ENCODE measurements around the gene IVNS1ABP.

Gene IVNS1ABP

GRCh38 chr1:185309566-185309965 is 7.5 kb downstream of the IVNS1ABP start:
- in situ Hi-C loops (cut with HindIII; ENCODE audit: low pct_ligation_motif_present, low pct_unique_long_range_greater_than_20kb, low sequenced_read_pairs) = no loop called here
- DNase-seq = no peak

GRCh38 chr1:185308126-185308525 is 8.9 kb downstream of the IVNS1ABP start:
- in situ Hi-C loops (cut with HindIII; ENCODE audit: low pct_ligation_motif_present, low pct_unique_long_range_greater_than_20kb, low sequenced_read_pairs) = no loop called here
- no peak for DNase-seq

GRCh38 chr1:185305419-185305818 is 11.6 kb downstream of the IVNS1ABP start:
- in situ Hi-C loops (cut with HindIII; ENCODE audit: low pct_ligation_motif_present, low pct_unique_long_range_greater_than_20kb, low sequenced_read_pairs) = no loop called here
- no peak for DNase-seq

GRCh38 chr1:185300152-185300551 is 16.9 kb downstream of the IVNS1ABP start:
- in situ Hi-C loops (cut with HindIII; ENCODE audit: low pct_ligation_motif_present, low pct_unique_long_range_greater_than_20kb, low sequenced_read_pairs) = no loop called here
- no peak for DNase-seq

- in situ Hi-C loops (cut with HindIII; ENCODE audit: low pct_ligation_motif_present, low pct_unique_long_range_greater_than_20kb, low sequenced_read_pairs) = no loop called here
Measured at GRCh38 chr1:185297982-185298381, 19.1 kb downstream of the IVNS1ABP start.

GRCh38 chr1:185295091-185295490 is 22.0 kb downstream of the IVNS1ABP start:
- DNase-seq = no peak
- in situ Hi-C loops (cut with HindIII; ENCODE audit: low pct_ligation_motif_present, low pct_unique_long_range_greater_than_20kb, low sequenced_read_pairs) = no loop called here

More at GRCh38 chr1:185297982-185298381, 19.1 kb downstream of the IVNS1ABP start:
- no peak for DNase-seq

GRCh38 chr1:185293967-185294542 is 23.0 kb downstream of the IVNS1ABP start:
- no peak for DNase-seq
- in situ Hi-C loops (cut with HindIII; ENCODE audit: low pct_ligation_motif_present, low pct_unique_long_range_greater_than_20kb, low sequenced_read_pairs) = no loop called here

GRCh38 chr1:185292237-185292636 is 24.8 kb downstream of the IVNS1ABP start:
- no peak for DNase-seq
- in situ Hi-C loops (cut with HindIII; ENCODE audit: low pct_ligation_motif_present, low pct_unique_long_range_greater_than_20kb, low sequenced_read_pairs) = no loop called here

GRCh38 chr1:185291652-185292051 is 25.4 kb downstream of the IVNS1ABP start:
- in situ Hi-C loops (cut with HindIII; ENCODE audit: low pct_ligation_motif_present, low pct_unique_long_range_greater_than_20kb, low sequenced_read_pairs) = no loop called here

GRCh38 chr1:185291159-185291558 is 25.9 kb downstream of the IVNS1ABP start:
- in situ Hi-C loops (cut with HindIII; ENCODE audit: low pct_ligation_motif_present, low pct_unique_long_range_greater_than_20kb, low sequenced_read_pairs) = no loop called here
- DNase-seq = no peak

More at GRCh38 chr1:185291652-185292051, 25.4 kb downstream of the IVNS1ABP start:
- no peak for DNase-seq

GRCh38 chr1:185289880-185290279 is 27.2 kb downstream of the IVNS1ABP start:
- in situ Hi-C loops (cut with HindIII; ENCODE audit: low pct_ligation_motif_present, low pct_unique_long_range_greater_than_20kb, low sequenced_read_pairs) = no loop called here
- no peak for DNase-seq

- in situ Hi-C loops (cut with HindIII; ENCODE audit: low pct_ligation_motif_present, low pct_unique_long_range_greater_than_20kb, low sequenced_read_pairs) = no loop called here
- no peak for DNase-seq
Measured at GRCh38 chr1:185288435-185288834, 28.6 kb downstream of the IVNS1ABP start.

- in situ Hi-C loops (cut with HindIII; ENCODE audit: low pct_ligation_motif_present, low pct_unique_long_range_greater_than_20kb, low sequenced_read_pairs) = no loop called here
Measured at GRCh38 chr1:185287451-185287850, 29.6 kb downstream of the IVNS1ABP start.

GRCh38 chr1:185284533-185285276 is 32.3 kb downstream of the IVNS1ABP start:
- no peak for DNase-seq
- in situ Hi-C loops (cut with HindIII; ENCODE audit: low pct_ligation_motif_present, low pct_unique_long_range_greater_than_20kb, low sequenced_read_pairs) = no loop called here

More at GRCh38 chr1:185287451-185287850, 29.6 kb downstream of the IVNS1ABP start:
- DNase-seq = no peak

- in situ Hi-C loops (cut with HindIII; ENCODE audit: low pct_ligation_motif_present, low pct_unique_long_range_greater_than_20kb, low sequenced_read_pairs) = no loop called here
- no peak for DNase-seq
Measured at GRCh38 chr1:185284116-185284515, 32.9 kb downstream of the IVNS1ABP start.

GRCh38 chr1:185281245-185281644 is 35.8 kb downstream of the IVNS1ABP start:
- in situ Hi-C loops (cut with HindIII; ENCODE audit: low pct_ligation_motif_present, low pct_unique_long_range_greater_than_20kb, low sequenced_read_pairs) = no loop called here
- DNase-seq = no peak

- in situ Hi-C loops (cut with HindIII; ENCODE audit: low pct_ligation_motif_present, low pct_unique_long_range_greater_than_20kb, low sequenced_read_pairs) = no loop called here
- DNase-seq = no peak
Measured at GRCh38 chr1:185280589-185280988, 36.5 kb downstream of the IVNS1ABP start.

GRCh38 chr1:185279571-185279970 is 37.5 kb downstream of the IVNS1ABP start:
- DNase-seq = no peak
- in situ Hi-C loops (cut with HindIII; ENCODE audit: low pct_ligation_motif_present, low pct_unique_long_range_greater_than_20kb, low sequenced_read_pairs) = no loop called here

- in situ Hi-C loops (cut with HindIII; ENCODE audit: low pct_ligation_motif_present, low pct_unique_long_range_greater_than_20kb, low sequenced_read_pairs) = no loop called here
- DNase-seq = no peak
Measured at GRCh38 chr1:185271921-185272320, 45.1 kb downstream of the IVNS1ABP start.

- no peak for DNase-seq
- in situ Hi-C loops (cut with HindIII; ENCODE audit: low pct_ligation_motif_present, low pct_unique_long_range_greater_than_20kb, low sequenced_read_pairs) = no loop called here
Measured at GRCh38 chr1:185268352-185268751, 48.7 kb downstream of the IVNS1ABP start.

All from ACHN (cell line).